GM19240 (cell line): Measurements from ENCODE around the gene SPRED2.

ENCODE experiments used
- DNase-seq: peaks from one replicate; pipeline ENCODE4 v3.0.0; 2011; ENCODE audit warnings: low spot score; ENCODE audit not compliant: insufficient read length

The SPRED2 gene, protein sequence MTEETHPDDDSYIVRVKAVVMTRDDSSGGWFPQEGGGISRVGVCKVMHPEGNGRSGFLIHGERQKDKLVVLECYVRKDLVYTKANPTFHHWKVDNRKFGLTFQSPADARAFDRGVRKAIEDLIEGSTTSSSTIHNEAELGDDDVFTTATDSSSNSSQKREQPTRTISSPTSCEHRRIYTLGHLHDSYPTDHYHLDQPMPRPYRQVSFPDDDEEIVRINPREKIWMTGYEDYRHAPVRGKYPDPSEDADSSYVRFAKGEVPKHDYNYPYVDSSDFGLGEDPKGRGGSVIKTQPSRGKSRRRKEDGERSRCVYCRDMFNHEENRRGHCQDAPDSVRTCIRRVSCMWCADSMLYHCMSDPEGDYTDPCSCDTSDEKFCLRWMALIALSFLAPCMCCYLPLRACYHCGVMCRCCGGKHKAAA

DNA sequence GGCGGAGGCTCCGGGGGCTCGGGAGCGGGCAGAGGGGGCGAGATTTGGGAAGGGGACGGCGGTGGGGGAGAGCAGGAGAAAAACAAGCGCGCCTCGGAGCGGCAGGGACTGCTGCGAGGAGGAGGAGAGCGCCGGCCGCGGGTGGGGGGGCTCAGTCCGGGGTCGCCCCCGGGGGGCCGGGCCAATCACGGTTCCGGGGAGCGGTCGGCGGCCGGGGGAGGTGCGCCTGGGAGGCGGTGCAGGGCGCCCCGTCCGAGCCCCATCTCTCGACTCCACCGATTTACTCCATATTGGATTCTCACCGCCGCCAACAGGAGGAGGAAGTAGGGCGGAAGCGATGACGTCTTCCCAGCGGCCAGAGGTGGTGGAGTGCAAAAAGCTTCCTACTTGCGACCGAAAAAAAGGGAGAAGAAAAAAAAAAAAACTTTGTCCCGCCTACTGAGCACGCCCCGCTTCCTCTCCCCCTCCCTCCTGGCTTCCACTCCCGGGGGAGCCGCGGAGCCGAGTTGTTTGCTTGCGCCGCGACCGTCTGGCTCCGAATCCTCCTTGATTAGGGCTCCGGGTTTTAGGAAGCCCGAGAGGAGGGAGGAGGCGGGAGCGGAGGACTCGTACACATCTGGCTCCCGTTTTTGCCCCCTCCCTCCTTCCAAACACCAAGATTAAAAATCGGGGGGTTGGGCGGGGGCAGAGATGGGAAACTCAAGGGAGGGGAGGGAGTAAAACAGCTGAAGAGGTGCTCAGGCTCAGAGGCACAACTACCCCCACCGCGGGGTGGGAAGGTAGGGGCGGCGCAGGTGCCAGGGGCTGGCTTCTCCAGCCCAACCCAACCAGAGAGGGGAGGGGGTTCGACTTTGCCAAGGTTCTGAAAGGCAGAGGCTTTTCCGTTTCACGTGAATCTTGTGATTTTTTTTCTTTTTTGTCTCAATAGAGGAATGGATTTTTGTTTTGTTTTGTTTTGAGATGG is at the start of gene SPRED2:
Gene SPRED2, minus strand, starts transcription at position 373 of the 964 bp plus-strand sequence. CDS start 612 bp downstream, outside the sequence.
- peak; percentile 26 for DNase-seq

DNA sequence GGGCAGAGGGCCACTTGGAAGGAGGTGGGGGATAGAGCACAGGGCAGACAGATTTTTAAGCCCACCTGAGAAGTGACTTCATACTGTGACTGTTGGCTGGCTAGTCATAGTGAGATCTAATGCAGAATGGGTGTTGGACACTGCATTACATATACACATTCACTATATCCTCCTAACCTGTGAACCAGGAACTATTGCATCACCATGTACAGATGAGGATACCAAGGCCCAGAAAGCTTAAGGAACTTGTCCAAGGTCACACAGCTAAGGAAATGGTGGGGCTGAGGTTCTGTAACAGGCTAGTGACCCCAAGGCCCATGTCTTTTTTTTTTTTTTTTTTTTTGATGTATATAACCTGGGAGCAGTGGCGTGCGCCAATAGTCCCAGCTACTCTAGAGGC is 49.6 kb upstream of the SPRED2 start:
- no peak for DNase-seq

DNA sequence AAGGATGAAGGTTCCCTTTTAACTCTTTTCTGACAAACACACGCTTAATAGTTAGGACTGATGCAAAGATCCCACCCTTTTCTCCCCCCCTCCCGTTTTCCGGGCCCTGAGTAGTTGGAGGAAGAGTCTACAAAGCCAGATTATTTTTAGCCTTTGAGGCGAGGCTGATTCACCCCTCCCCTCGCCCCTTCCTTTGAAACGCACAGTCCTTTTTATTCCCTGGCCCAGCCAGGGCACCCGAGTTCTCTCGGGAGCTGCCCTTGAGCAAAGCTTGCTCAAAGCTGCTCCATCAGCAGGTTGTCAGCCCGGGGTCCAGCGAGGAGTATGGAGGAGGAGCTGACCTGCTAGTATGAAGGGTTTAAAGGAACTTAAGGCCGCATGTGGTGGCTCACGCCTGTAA is 47.1 kb upstream of the SPRED2 start:
- no peak for DNase-seq

DNA sequence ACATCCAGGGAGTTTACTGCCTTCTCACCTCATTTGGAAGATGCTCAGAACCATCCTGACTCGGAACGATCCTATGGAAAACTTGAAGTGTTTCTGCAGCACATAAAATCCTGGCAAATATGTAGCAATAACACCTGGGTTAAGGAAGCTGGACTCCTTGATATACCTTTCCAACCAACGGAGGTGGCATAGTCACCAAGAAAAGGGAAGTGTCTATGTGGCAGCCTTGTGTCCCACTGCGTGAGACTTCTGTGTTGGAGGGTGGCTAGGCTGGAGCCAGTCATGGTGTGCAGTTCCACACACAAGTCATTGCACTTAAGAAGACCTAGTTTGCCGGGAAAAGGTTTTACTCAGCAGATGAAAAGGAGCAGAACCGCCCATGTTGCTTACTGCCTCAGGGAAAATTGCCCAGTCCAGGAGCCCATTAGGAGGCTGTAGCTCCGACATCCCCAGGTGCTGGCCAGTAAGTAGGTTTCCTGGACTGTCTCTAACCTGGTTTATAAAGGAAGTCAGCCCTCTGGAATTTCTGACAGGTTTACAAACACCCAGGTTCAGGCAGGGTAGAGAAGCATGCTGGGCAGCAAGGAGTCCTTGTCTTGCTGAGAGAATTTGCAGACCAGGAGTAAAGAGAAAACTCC is 46.2 kb upstream of the SPRED2 start:
- DNase-seq = no peak

DNA sequence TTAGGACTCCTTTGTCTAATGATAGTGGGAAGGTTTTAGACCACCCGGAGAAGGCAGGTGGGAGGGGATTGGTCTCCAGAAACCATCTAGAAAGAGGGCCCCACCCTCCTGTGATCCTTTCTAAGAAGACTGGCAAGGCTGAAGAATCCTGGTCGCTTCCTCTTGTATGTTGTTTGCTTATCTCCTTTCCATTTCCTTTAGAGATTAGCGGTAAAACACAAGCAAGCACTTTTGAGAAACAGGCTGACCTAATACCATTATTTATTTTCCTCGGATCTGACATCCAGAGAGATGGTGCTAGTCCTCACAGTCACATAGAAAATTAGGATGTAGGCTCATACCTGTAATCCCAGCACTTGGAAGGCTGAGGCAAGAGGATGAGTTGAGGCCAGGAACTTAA is 45.2 kb upstream of the SPRED2 start:
- no peak for DNase-seq

DNA sequence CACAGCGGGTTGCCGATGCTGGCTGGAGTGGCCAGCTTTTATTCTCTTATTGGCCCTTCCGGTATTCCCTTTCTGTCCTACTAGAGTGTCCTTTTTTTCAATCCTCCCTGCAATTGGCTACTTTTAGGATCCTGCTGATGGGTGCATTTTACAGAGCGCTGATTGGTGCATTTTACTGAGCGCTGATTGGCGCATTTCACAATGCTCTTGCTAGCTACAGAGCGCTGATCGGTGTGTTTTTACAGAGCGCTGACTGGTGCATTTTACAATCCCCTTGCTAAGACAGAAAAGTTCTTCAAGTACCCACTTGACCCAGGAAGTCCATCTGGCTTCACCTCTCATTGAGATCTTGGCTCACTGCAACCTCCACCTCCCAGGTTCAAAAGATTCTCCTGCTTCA is 44.4 kb upstream of the SPRED2 start:
- DNase-seq = no peak

DNA sequence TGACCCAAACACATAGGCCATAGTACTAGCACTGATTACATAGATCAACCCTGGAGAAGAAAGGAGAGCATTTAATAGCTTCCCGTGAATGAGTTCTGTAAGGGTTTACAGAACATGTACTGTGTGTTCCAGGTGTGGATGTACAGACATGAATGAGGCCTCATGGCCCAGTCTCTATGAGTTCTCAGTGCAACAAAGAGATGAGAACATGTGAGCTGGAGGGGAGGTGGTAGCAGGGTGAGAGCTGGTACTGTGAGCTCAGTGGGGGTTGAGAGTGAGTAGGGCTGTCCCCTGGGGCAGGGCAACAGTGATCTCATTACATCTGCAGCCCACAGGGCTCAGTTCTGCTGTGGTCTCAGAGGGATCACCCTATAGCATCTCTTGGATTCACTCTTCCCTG is 42.6 kb upstream of the SPRED2 start:
- DNase-seq = no peak

DNA sequence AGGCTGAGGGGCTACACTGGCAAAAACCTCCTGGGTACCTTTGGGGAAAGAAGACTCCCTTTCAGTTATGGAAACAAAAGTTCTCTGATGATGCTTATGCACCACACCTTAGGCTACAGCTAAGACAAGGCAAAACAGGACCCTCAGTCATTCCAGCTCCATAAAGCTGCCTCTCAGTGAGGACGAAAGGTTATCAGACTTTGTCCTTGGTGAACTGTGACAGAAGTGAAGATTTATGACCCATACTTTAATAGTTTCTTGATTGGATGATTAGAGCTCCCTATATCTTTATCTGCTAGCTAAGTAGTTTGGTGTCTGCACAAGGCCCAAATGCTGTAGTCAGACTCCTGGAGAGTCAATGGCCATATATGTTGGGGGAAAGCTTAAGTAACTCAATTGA is 40.6 kb upstream of the SPRED2 start:
- DNase-seq = no peak

DNA sequence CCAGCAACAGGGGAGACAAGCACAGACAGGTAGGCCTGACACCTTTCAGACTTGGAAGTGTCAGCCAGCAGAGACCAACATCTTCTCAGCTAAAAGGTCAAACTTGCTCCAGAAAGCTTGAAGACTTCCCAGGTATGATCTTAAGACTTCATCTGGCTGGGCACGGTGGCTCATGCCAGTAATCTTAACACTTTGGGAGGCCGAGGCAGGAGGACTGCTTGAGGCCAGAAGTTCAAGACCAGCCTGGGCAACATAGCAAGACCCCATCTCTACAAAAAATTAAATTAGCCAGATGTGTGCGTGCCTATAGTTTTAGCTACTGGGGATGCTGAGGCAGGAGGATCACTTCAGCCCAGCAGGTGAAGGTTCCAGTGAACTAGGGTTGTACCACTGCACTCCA is 39.0 kb upstream of the SPRED2 start:
- DNase-seq = no peak

DNA sequence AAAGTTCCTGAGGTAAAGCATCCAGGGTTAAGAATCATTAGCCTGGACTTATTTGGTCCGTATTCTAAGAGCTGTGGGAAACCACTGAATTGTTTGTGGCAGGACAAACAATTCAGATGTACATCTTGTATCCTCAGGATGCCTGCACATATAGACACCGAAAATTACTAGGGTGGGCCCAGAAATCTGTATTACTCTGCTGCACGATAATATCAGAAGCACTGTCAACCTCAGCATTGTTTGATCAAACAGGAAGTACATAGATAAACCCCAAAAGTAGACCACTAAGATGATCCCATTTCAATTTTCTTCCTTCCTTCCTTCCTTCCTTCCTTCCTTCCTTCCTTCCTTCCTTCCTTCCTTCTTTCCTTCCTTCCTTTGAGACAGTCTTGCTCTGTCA is 34.2 kb upstream of the SPRED2 start:
- DNase-seq = no peak

DNA sequence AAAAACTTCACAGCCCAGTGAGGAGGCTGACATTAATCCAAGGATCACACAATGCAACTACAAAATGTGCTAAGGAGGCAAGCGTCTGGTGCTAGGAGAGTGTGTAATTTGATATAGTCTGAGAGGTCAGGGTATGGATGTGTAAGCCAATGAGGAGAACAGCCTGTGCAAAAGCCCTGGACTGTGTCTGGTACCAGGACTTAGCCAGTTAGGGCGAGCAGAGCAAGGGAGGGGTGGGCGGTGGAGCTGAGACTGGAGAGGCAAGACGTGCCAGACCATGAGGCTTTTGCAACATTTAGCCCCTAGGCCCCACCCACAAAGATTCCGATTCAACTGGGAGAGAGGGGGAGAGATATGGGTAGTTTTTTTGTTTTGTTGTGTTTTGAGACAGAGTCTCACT is 33.5 kb upstream of the SPRED2 start:
- no peak for DNase-seq

DNA sequence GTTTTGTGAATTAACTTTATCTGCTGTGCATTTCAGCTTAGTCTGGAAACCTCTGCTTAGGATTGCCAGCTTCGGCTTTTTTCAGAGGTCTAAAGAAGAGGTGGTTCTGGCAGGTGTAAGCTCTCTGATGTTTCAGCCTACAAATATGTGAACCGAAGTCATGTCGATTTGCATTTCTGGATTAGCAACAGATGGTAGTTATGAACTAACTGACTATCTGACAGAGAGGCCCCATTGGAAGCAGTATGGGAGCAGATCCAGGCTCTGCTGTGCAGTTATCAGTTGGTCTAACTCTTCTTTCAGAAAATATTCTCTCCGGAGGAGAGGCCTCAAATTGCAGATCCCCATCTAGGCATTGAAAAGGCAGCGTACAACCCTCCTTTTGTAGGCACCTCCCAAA is 32.7 kb upstream of the SPRED2 start:
- no peak for DNase-seq

DNA sequence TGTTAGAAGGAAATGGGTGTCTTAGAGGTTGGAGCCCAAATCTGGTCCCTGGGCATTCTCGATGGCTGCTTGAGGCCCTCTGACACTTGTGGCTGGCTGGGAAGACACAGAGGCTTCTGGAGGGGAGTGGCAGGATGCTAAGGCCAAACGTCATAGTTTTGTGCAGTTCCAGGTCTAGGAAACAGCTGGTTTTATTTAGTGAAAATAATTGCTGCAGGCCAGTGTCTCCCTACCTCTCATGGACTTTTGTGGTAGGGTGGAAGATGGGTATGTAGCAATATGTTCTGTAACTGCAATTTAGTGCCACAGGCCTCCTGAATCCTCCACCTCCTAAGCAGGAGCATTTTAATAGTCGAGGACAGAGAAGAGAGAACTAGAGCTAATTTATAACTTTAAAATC is 32.2 kb upstream of the SPRED2 start:
- no peak for DNase-seq

DNA sequence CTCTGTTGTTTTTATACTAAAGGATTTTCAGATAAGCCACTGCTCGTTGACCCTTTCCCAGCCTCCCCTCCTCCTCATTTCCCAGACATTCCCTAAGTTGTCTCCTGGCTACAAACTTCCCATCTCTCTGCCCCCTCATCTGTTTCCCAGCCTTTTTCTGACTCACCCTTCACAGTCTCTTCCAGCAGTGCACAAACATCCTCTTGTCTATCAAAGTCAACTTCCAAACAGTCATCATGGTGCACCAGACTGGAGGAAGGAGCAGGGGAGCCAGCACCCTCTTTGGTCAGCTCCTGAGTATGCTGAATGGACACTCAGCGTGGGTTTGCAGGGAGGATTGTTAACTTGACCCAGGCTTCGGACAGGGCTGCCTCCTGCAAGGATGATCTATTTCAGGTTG is 26.6 kb upstream of the SPRED2 start:
- no peak for DNase-seq

DNA sequence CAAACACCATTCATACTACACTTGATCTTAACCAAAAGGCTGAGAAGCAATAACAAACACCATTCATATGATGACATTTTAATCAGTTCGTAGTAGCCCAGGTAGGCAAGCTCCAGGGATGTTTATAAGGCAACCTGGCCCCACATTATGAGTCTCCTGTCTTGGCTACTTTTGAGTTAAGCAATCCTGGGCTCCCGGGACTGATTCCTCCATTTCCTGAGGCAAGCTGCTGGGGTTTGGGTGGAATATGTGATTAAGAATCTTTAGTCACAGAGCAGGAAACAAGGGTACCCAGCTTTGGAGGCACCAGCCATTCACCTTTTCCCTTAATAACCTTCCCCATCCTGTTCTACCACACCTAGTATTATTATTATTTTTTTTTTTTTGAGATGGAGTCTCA is 24.5 kb upstream of the SPRED2 start:
- no peak for DNase-seq

DNA sequence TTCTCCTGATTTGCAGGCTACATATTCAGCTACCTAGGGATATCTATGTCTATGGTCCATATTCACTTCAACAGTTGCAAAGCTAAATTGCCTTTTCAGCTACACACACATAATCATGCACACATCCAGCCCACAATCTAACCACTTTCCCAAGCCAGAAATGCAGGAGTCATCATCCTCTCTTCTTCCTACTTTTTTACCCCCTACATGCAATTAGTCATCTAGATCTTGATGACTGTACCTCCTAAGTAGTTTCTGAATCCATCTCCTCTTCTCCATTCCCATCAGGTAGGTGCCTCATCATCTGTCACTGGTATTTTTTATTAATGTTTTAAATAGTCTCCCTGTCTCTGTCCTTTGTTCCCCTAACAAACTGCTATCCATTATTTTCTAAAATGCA is 23.7 kb upstream of the SPRED2 start:
- no peak for DNase-seq

DNA sequence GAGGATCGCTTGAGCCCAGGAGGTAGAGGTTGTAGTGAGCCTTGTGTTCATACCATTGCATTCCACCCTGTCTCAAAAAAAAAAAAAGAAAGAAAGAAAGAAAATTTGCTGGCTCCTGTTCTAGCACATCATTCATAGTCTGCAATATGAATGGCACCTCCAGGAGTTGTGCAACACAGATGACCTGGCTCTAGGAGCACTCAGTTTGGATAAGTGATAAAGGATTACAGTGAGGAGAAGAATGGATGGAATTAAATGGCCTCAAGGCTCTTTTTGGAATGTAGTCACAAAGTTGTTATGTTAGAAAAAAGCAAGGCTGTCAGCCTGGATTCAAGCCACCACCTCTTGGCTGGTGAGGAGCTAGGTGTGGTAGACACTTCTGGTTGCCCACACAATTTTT is 21.5 kb upstream of the SPRED2 start:
- no peak for DNase-seq

DNA sequence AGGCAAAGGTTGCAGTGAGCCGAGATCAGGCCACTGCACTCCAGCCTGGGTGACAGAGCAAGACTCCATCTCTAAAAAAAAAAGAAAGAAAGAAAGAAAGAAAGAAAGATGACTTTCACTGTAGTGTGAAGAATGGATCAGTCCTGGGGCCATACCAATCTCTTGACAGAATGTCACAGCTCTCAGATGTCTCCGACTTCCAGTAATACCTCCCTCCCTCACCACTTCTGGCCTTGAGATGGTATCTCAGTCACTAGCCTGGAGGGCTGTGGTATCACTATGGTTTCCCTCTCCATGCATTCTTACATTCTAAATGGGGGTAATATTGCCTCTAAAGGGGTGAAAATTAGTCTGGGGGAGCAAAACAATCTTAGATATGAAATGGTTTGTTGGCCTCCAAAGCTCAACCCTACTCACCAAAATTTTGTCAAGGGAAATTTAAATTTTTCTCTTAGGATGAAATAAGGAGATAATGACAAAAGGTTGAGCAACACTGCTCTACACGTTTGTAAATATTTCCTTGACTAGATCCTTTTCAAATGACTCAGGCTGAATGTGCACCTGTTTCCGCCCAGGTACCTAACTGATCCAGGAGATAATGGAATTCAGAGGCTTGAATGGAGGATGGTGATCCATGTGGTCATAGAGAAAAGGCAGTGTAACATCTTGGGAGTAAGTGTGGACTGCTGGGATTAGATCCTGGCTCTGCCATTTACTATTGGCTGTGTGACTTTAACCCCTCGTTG is 19.9 kb upstream of the SPRED2 start:
- DNase-seq = no peak

DNA sequence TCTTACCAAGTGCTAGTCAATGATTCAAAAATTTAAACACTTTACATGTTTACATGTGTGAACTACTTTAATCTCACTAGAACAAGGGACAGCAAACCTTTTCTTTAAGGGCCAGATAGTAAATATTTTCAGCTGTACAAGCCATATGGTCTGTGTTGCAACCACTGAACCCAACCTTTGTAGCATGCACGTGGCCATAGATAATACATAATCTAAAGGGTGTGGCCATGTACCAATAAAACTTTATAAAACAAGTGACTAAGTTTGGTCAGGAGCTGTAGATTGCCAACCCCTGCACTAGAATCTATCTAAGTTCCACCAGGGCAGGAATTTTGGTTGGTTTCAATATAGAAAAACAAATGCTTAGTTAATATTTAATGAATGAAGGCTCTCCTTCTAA is 18.4 kb upstream of the SPRED2 start:
- DNase-seq = no peak

DNA sequence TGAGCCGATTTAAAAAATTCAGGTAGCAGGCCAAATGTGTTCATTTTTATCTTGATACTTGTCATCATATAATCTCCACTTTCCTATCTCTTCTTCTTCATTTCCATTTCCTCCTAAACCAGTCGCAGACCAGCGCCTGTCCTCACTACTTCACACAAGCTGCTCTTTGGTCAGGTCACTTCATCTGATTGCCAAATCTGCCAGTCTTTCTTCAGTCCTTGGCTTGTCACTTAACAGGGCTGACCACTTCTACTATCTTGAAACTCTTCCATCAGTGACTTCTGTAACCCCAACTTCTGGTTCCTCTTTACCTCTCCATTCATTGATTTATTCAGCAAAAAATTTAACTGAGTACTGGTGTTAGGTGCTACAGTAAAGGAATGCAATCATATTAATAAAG is 18.0 kb upstream of the SPRED2 start:
- DNase-seq = no peak

DNA sequence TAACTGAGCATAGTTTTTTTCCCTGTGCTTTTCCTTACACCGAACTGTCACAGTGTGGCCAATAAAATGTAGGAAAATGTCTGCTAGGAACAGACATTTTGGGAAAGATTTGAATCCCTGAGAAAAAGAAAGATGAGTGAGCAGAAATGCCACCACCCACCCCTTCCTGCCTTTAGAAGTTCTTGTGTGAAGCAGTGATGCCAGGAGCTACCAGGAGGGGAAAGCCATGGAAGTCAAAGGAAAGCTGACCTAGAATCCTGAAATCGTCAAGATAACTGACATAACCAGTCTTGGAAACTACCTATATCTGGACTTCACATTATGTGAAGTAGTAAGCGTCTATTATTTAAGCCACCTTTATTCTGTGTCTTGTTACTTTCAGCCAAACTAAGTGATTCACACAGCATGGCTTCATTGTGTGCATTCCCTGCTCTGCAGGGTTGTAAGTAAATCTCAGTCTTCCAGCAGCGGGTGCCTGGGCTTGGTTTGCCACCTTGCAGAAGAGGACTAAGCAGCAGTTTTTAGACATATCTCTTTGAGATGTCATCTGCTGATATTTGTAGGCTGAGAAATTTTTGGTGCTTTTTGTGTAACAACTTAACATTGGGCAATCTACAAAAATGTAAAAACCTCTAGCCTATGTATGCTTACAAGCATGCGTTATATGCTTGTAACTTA is 11.2 kb upstream of the SPRED2 start:
- DNase-seq = no peak
